GM12801 (cell line): ENCODE results near the gene FOXK2.

Source experiments
- TF ChIP-seq, protein P1 (sequence below): IDR thresholded peaks from one replicate; pipeline ENCODE4 v1.5.1; 2011; ENCODE audit warnings: control low read depth; ENCODE audit not compliant: insufficient read length; ENCODE audit errors: extremely low read depth

Gene FOXK2

DNA sequence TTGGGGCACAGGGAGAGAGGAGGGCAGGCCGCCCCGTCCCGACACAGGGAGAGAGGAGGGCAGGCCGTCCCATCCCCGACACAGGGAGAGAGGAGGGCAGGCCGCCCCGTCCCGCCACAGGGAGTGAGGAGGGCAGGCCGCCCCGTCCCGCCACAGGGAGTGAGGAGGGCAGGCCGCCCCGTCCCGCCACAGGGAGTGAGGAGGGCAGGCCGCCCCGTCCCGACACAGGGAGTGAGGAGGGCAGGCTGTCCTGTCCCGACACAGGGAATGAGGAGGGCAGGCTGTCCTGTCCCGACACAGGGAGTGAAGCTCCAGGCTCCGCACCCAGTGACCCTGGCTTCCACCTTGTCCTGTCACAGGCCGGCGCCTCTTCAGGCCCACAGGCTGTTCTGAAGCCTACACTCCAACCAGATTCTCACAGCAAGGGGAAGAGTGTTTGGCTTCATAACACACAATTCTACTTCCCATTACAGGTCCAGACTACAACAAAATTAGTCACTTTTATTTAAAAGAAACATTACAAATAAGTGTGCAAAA lies 94.6 kb downstream of the FOXK2 start:
- TF ChIP-seq, protein P1, sequence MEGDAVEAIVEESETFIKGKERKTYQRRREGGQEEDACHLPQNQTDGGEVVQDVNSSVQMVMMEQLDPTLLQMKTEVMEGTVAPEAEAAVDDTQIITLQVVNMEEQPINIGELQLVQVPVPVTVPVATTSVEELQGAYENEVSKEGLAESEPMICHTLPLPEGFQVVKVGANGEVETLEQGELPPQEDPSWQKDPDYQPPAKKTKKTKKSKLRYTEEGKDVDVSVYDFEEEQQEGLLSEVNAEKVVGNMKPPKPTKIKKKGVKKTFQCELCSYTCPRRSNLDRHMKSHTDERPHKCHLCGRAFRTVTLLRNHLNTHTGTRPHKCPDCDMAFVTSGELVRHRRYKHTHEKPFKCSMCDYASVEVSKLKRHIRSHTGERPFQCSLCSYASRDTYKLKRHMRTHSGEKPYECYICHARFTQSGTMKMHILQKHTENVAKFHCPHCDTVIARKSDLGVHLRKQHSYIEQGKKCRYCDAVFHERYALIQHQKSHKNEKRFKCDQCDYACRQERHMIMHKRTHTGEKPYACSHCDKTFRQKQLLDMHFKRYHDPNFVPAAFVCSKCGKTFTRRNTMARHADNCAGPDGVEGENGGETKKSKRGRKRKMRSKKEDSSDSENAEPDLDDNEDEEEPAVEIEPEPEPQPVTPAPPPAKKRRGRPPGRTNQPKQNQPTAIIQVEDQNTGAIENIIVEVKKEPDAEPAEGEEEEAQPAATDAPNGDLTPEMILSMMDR, result no peak

DNA sequence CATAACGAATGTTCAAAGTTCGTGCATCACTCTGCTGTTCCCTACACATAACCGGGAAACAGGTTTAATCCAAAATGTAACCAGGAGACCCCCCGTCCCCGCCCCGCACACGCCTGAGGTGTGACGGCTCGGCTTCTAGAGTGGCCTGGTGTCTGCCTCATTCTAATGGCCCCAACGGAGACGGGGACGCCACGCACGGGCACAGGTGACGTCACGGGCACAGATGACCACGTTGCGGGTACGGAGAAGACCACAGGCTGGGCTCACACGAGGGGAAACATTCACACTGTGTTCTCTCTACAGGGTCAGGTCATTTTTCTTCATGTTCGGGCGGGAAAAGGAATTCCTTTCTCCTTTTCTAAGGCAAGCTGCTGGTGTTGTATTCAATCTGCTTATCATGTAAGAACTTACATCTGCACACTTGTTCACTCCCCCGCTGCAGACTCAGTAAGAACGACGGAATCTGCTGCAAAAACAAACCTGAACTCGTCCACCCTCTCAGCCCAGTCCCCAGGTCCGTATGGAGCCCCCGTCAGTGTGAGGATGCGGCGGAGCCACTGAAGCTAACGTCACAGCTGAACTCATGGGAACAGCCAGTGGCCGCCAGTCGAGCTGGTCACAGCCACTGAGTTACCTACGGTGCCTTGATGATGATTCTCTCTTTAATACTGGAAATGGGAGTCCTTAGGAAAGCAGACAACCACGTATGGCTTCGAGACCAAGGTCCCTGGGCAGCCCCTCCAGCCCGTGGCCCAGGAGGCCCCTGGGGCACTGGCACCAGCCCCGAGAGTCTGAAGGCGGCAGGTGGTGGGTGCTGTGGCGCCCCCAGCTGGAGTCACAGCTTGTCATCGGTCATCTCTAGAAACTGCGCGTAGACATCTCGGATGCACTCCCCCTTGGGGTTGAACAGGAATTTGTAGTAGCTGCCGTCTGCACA lies 95.8 kb downstream of the FOXK2 start:
- TF ChIP-seq, protein P1, result no peak

DNA sequence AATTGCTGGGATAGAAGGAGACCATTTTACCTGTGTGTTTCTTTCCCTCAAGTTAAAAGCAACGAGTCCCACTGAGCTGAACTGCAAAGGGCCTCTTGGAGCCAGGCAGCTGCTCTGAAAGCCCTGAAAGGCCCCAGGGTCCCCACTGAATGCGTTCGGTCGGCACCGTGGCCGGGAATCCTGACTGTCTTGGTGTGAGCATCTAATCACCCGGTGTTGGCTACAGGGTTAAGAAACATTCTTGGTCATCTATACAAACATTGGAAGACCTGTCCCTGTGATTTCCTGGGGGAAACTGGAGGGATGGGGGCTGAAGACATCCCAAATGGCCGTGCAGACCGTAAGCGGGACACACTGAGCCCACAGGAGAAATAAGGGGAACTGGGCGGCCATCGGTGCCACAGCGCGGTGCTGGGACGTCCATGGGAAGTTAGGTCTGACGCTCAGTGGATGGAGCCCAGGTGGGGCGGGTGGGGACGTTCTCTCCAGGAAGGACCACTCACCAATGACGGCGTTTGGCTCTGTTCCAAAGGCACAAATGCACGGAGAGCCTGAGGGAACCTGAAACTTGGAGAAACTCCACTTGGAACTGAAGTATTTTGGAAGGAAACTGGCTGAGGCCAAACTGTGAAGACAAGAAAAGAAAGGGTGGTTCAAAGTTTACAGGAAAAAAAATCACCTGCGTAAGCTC lies 96.6 kb downstream of the FOXK2 start:
- TF ChIP-seq, protein P1, result no peak

DNA sequence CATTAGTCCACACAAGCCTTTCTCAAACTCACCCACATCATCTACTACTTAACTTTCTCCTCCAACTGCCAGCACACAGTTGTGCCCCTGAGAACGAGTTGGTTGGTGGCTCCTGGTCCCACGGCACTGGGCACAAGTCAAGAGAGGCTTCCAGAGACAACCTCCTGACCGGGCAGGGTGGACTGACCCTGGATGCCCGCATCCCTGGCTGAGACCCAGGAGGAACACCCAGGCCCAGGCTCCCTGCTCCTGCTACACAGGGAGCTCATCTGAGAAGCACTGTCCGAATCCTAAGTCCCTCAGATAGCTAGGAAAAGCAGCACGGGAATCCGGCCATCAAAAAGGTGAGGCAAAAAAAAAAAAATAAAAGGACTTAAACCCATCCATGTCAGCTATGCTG lies 99.7 kb downstream of the FOXK2 start:
- TF ChIP-seq, protein P1, result no peak

DNA sequence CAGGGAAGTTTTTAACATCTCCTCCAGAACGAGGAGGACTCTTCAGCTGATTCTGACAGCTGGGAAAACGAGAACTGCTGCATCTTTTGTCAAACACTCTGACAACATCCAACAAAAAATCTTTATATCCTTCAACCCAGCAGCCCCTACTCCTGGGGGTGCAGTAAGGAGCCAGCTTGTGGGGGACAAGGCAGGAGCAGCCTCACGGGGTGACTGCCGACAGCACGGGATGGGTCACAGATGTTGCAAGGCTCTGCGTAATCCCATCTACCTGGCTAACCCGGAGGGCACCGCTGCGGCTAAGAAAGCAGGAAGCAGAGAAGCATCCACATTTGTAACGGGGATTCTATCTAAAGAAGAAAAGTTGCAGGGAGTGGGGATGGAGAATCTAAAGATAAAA lies 100.1 kb downstream of the FOXK2 start:
- TF ChIP-seq, protein P1, result no peak

DNA sequence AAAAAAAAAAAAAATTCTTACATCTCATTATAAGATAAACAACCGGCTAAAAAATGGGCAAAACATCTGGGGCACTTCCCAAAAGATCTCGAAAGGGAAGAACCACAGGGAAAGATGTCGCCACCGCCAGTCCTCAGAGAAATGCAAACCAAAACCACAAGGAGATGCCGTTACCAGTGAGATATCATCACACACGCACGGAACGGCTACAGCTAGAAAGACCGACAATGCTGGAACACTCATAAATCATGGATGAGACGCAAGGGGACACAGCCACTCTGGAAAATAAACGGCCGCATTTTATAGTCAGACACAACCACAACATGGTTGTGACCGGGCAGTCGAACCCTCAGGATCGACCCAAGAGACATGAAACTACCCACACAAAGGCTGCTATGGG lies 104.2 kb downstream of the FOXK2 start:
- TF ChIP-seq, protein P1, result no peak

DNA sequence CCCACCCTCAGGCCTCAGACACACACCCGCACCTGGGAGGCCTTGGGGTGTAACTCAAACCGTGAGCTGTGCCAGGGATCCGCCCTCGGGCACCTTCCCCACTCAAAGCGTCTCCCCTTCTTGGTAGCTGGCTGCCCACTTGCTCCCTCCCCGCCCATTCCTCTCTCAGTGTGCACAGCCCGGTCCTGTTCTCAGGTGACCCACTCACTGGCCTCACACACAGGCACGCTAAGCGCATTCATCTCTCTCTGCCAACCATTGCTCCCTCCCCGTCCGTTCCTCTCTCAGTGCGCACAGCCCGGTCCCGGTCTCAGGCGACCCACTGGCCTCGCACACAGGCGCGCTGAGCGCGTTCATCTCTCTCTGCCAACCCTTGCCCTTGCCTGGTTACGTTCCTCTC lies 107.9 kb downstream of the FOXK2 start:
- TF ChIP-seq, protein P1, result no peak
